ENCODE results near the gene TMC1.

Gene TMC1

DNA sequence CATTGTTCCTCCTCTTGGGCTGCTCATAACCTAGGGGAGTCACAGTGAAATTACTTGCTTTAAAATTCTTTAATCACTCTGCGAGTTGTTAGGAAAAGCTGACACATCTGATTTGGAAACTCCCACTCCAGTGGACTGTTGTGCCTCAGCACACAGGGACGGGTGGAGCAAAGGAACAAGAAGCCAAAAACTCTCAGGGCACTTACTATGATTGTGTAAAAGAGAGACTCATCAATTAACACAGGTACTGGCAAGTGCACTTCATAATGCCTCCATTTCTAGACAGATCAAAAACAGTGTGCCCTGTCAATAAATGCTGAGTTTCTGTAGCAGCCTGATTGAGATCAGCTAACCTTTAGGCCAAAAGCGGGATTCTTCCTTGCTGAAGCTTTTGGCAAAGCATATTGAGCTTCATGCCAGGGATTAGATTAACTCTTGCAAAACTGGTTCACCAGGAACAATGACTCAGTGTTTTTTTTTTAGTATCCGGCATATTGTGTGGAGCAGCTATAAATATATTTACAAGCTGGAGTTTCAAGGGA lies 55.9 kb downstream of the TMC1 start:
- FAIRE-seq = no peak
- no peak for DNase-seq (ENCODE audit: insufficient read length, low spot score)

DNA sequence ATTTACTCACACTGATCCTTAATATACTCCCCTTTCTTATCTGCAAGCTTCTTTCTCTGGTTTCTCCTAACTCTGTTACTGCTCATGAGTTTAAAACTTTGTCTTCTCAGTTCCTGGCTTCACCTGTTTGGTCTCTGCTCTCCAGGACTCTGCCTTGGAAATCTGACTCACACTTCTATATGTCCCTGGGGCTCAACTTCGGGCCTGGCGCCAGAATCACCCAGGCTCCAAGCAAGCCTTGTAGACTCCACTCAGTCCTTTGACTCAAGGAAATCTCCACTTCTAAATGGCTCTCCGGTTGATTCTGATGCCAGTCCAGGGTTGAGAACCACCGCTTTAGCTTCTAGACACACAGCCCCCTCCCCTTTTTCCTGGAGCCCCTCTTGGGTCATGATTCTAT lies 57.8 kb downstream of the TMC1 start:
- DNase-seq (ENCODE audit: insufficient read length, low spot score) (no peak), FAIRE-seq (no peak)
- TF ChIP-seq, protein P1, sequence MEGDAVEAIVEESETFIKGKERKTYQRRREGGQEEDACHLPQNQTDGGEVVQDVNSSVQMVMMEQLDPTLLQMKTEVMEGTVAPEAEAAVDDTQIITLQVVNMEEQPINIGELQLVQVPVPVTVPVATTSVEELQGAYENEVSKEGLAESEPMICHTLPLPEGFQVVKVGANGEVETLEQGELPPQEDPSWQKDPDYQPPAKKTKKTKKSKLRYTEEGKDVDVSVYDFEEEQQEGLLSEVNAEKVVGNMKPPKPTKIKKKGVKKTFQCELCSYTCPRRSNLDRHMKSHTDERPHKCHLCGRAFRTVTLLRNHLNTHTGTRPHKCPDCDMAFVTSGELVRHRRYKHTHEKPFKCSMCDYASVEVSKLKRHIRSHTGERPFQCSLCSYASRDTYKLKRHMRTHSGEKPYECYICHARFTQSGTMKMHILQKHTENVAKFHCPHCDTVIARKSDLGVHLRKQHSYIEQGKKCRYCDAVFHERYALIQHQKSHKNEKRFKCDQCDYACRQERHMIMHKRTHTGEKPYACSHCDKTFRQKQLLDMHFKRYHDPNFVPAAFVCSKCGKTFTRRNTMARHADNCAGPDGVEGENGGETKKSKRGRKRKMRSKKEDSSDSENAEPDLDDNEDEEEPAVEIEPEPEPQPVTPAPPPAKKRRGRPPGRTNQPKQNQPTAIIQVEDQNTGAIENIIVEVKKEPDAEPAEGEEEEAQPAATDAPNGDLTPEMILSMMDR (IDR thresholded peaks at IDR 0.05; ENCODE audit: insufficient read depth, missing control alignments) = no peak

More for the DNA sequence above, 55.9 kb downstream of the TMC1 start:
- TF ChIP-seq, protein P1 (IDR thresholded peaks at IDR 0.05; ENCODE audit: insufficient read depth, missing control alignments) = no peak

DNA sequence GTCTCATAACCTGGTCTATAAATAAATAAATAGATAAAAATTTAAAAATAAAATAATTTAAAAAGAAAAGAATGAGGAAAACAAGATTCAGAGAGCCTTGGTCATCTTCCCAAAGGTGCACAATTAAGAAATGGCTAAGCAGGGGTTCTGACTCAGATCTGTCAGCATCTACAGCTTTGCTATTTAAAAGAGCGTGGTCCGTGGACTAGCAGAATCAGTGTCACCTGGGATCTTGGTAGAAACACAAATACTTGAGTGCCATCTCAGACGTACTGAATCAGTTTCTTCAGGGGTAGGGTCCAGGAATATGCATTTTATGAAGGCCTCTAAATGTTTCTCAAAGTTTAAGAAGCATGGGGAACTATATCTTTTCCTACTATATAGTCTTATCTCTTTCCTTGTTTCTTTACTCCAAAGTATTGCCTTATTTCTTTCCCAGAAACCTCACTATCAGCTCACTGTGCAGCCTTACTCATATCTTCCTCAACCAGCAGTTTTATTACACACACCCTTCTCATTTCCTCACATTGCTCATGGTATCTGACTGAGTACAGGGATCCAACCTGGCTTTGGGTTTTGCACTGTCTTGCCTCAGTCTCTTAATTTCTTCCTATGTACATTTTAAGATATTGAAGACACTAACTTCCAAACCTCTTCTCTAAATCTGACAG lies 58.6 kb downstream of the TMC1 start:
- TF ChIP-seq, protein P1 (IDR thresholded peaks at IDR 0.05; ENCODE audit: insufficient read depth, missing control alignments) = no peak
- DNase-seq (ENCODE audit: insufficient read length, low spot score) (no peak), FAIRE-seq (no peak)

DNA sequence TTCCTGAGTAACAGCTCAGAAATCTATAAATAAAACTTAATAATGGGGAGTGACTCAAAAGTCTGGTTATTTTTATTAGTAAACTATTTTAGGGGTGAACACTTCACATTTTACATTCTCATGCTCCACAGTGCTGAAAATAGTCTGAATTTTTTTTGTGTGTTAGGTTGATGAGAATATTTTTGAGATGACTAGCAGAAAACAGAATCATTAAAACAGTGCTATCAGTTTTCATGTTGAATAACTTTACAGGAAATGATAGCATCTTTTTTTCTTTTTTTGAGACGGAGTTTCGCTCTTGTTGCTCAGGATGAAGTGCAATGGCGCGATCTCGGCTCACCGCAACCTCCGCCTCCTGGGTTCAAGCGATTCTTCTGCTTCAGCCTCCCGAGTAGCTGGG lies 60.3 kb downstream of the TMC1 start:
- DNase-seq (ENCODE audit: insufficient read length, low spot score) (no peak), FAIRE-seq (no peak)
- TF ChIP-seq, protein P1 (IDR thresholded peaks at IDR 0.05; ENCODE audit: insufficient read depth, missing control alignments) = no peak

DNA sequence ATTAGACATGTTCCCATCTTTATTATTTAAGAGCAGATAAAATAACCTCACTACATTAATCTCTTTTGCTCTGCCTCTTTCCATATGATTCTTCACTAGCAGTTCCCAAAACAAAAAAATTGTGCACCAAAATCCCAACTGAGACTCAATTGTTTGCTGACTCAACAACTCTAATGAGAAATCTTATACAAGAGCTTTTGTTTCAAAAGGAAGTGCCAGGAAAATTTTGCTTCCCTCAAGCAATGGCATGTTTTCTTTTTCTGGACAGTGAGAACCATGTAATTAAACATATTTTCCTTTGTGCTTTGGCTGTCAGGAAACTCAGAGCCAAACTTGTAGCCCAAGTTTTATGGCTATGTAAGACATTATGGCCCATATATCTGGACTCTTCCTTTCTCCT lies 62.0 kb downstream of the TMC1 start:
- FAIRE-seq = no peak
- TF ChIP-seq, protein P1 (IDR thresholded peaks at IDR 0.05; ENCODE audit: insufficient read depth, missing control alignments) = no peak
- DNase-seq (ENCODE audit: insufficient read length, low spot score) = no peak

DNA sequence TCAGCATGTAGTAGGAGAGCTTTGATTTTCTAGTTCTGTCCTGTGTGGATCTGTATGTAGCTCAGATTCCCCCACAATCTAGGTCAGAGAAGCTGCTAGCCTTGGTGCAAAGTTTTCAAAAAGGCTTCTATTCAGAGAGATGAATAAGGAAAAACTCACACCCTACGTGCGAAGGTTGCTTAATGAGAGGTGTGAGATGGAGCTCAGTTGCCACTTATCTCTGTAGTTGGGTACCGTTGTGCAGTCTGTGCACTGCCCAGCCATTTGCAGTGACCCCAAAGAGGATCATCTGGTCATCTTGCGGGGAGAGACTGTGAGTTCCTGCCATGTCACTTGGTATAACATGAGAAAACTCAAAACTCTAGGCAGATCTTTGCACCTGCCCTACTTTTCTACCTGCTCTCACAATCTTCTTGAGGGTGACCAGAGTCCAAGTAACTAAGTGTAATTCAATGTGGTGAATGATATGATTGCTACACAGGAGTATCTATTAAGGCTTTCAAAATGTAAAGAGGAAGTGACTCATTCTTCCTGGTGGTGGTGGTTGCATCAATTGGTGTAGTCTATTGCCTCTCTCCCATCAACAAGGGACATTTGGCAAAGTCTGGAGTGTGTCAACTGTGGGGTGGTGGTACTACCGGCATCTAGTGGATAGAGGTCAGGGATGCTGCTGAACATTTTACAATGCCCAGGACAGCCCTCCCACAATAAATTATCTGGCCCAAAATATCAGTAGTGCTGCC lies 65.2 kb downstream of the TMC1 start:
- FAIRE-seq = no peak
- TF ChIP-seq, protein P1 (IDR thresholded peaks at IDR 0.05; ENCODE audit: insufficient read depth, missing control alignments) = no peak
- no peak for DNase-seq (ENCODE audit: insufficient read length, low spot score)

DNA sequence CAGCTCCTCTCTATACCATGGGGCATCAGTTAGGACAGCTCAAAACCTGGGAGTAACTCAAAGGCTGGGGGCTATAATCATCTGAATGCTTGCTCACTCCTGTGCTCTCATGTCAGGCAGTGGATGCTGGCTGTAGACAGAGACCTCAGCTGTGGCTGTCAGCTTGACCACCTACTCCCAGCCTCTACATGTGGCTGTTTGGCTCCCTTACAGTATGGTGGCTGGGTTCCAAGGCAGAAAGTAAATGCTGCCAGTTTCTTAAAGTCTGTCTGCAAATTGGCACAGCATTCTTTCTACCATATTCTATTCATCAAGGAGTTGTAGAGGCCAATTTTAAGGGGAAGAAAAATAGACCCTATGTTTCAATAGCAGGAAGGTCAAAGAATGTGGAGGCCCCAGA lies 66.9 kb downstream of the TMC1 start:
- DNase-seq (ENCODE audit: insufficient read length, low spot score) = no peak
- FAIRE-seq = no peak

More for the DNA sequence above, 66.9 kb downstream of the TMC1 start:
- TF ChIP-seq, protein P1 (IDR thresholded peaks at IDR 0.05; ENCODE audit: insufficient read depth, missing control alignments) = no peak

Data from D721Med (cell line).